Ovary (tissue), 9 donors: ENCODE measurements around the gene APIP. TPM values are rescaled to one million over a fixed set of nuclear protein-coding genes. Genes with fewer than 3 reads are reported as not detected.

Experiments used
- DNase-seq, 5 donors: peaks; one replicate each; pipeline ENCODE4 v3.0.0-alpha.2; 2019 to 2020
- H3K27ac ChIP-seq, 2 donors: fragments of 200-600 bp; one replicate each; pipeline versions ENCODE4 v1.5.1 to v1.8.0; 2019 to 2022
- H3K27me3 ChIP-seq: fragments of 200-600 bp; one replicate; pipeline ENCODE4 v1.8.0; 2022
- H3K36me3 ChIP-seq: fragments of 200-600 bp; sonication (generic); one replicate; pipeline ENCODE4 v1.5.1; 2019
- H3K4me1 ChIP-seq: one replicate; pipeline ENCODE4 v1.8.1; 2013; ENCODE audit warnings: mild to moderate bottlenecking, moderate library complexity; ENCODE audit not compliant: insufficient read depth
- H3K4me3 ChIP-seq: fragments of 200-600 bp; sonication (generic); one replicate; pipeline ENCODE4 v1.5.1; 2017
- H3K9me3 ChIP-seq, 2 donors: fragments of 200-600 bp in 1 of 2; sonication (generic) in 1 of 2; one replicate each; pipeline versions ENCODE4 v1.5.1 to v1.8.1; 2013 to 2019; ENCODE audit warnings: mild to moderate bottlenecking in 1 of 2, moderate library complexity in 1 of 2
- CTCF ChIP-seq, 3 donors: fragments of 450-650 bp in 2 of 3; fragments of 200-600 bp in 1 of 3; IDR thresholded peaks; one replicate each; pipeline versions ENCODE4 v1.5.1 to v1.8.0; 2016 to 2022; ENCODE audit warnings: antibody characterized with exemption in 3 of 3, mild to moderate bottlenecking in 1 of 3
- EP300 ChIP-seq: sonication (generic); formaldehyde crosslinking; IDR thresholded peaks from one replicate; pipeline ENCODE4 v1.6.1; 2017; ENCODE audit warnings: antibody characterized with exemption
- POLR2A ChIP-seq: fragments of 450-650 bp; IDR thresholded peaks from one replicate; pipeline ENCODE4 v1.6.1; 2017; ENCODE audit warnings: antibody characterized with exemption, mild to moderate bottlenecking, moderate library complexity
- WGBS, 3 donors: extraction: QIAGEN DNeasy Blood & Tissue Kit in 1 of 3; methylation state at CpG; one replicate each; pipeline versions ENCODE4 v1.1.5 to v1.1.7; 2013 to 2017; 5-methylcytosine and 5-hydroxymethylcytosine counted together
- intact Hi-C, 4 donors: fragments of 100-400 bp; cut with DNase I; formaldehyde crosslinking; loops; one replicate each; pipeline versions ENCODE4 v1.11.0 to v1.15.1; 2022 to 2023
- polyA plus RNA-seq, 2 donors: library from polyadenylated mRNA; stranded (reverse); fragments of 200-250 nt in 1 of 2; fragments of 350-450 nt in 1 of 2; fragmentation: Illumina TruSeq in 1 of 2; extraction: RNeasy Lipid Tissue Mini Kit (QIAGEN cat#74804) in 1 of 2; gene quantifications; one replicate each; pipeline ENCODE4 v1.2.3, GENCODE V29; 2013 to 2014
- total RNA-seq, 7 donors: library from RNA; depleted of rRNA in 2 of 7; stranded (reverse); fragments of >200 nt in 2 of 7; fragmentation: NEBNext Ultra II Directional in 3 of 7; extraction: Animal tissue kit (Norgen Biotek cat#: 25700) in 3 of 7; gene quantifications; one replicate each; pipeline versions ENCODE4 v1.1.0 to v1.2.4, GENCODE V29; 2016 to 2023
- donor health status: DM: no; HTN: no; CAD: no; lungs with moderate emphysema.
- donor health status: DM: no; HTN: no; CAD: no.
- donor health status: Bipolar disorder and iron deficiency.
- donor health status: DM: yes; HTN: yes; CAD: no.
- donor health status: DM: no; HTN: no; CAD: no.
- donor health status: DM: yes; HTN: yes; CAD: no.

The APIP gene
- total and polyA plus RNA-seq, 9 donors, result 20.5 to 27.6 (median 24.1) TPM

- WGBS, 3 donors, result 6 to 21% (median 20%) methylated on average over 1 of the region's 1 CpG
- Histone ChIP-seq H3K27ac (no peak overlapping the region), H3K9me3 (no peaks in the 10 kb centered on the region), H3K27me3 (no peaks in the 10 kb centered on the region), H3K36me3 (no peaks in the 10 kb centered on the region), H3K4me1 (peaks cover 3% of the 10 kb centered on the region), H3K4me3 (no peak overlapping the region)
- intact Hi-C loops, result no loop called here
- no peak for DNase-seq
- no peak for TF ChIP-seq CTCF (IDR thresholded peaks at IDR 0.05)
- TF ChIP-seq POLR2A, result no peak
- TF ChIP-seq EP300, result no peak
These were observed 22.4 kb upstream of the APIP start for GRCh38 chr11:34938611-34939010.

- H3K4me3 ChIP-seq, result no peak overlapping the region
- H3K4me1 ChIP-seq, result peaks cover 3% of the 10 kb centered on the region
- H3K36me3 ChIP-seq, result no peaks in the 10 kb centered on the region
- WGBS, 3 donors, result 94 to 96% (median 95%) methylated on average over 6 of the region's 6 CpGs
- H3K27ac ChIP-seq, result no peak overlapping the region
- TF ChIP-seq POLR2A (no peak), EP300 (no peak), CTCF (IDR thresholded peaks at IDR 0.05) (no peak)
- no peaks in the 10 kb centered on the region for H3K27me3 ChIP-seq
- H3K9me3 ChIP-seq, result no peaks in the 10 kb centered on the region
- no peak for DNase-seq
- intact Hi-C loops, result no loop called here
These were observed 20.9 kb upstream of the APIP start for GRCh38 chr11:34936945-34937629.

GRCh38 chr11:34929794-34930763 lies 13.9 kb upstream of the APIP start:
- no peak overlapping the region for H3K4me3 ChIP-seq
- H3K27ac ChIP-seq, result no peak overlapping the region
- H3K36me3 ChIP-seq, result no peaks in the 10 kb centered on the region
- TF ChIP-seq POLR2A, result no peak
- TF ChIP-seq EP300, result no peak
- TF ChIP-seq CTCF (IDR thresholded peaks at IDR 0.05), result no peak
- WGBS, 3 donors, result 92 to 96% (median 93%) methylated on average over 11 of the region's 11 CpGs
- H3K9me3 ChIP-seq, result no peaks in the 10 kb centered on the region
- no peak for DNase-seq
- no peaks in the 10 kb centered on the region for H3K4me1 ChIP-seq
- H3K27me3 ChIP-seq, result no peaks in the 10 kb centered on the region
- intact Hi-C loops, result loop anchor here (5.0 to 10.0 kb wide), 4 partner anchors 455 to 555 kb away; no protein-coding TSS in a partner anchor

GRCh38 chr11:34928960-34929680 lies 12.9 kb upstream of the APIP start:
- no peak for DNase-seq
- H3K27me3 ChIP-seq, result no peaks in the 10 kb centered on the region
- H3K36me3 ChIP-seq, result no peaks in the 10 kb centered on the region
- H3K4me3 ChIP-seq, result no peak overlapping the region
- no peaks in the 10 kb centered on the region for H3K4me1 ChIP-seq
- no peaks in the 10 kb centered on the region for H3K9me3 ChIP-seq
- 50 to 64% (median 62%) methylated on average over 7 of the region's 7 CpGs for WGBS, 3 donors
- intact Hi-C loops, result loop anchor here (5.0 to 10.0 kb wide), 4 partner anchors 456 to 556 kb away; no protein-coding TSS in a partner anchor
- TF ChIP-seq POLR2A (no peak), EP300 (no peak), CTCF (IDR thresholded peaks at IDR 0.05) (no peak)
- H3K27ac ChIP-seq, result no peak overlapping the region
